ENCODE measurements around the gene TSPO.

DNA sequence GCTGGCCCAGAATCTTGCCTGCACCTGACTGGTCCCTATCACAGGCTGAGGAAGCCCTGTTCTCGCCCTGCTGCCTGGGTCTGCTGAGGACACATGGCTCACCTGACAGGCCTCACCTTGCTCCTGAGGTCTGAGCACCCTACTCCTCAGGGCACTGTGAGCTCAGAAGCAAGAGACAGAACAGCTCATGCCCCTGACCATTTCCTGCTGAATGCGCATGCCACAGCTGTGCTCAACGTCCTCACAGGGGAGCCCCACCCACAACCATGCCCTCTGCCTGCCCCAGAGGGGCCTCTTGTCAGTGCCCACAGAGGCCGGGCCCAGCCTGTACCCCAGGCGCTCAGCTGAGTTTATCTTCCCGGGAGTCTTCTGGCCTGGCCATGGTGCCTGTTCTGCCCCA, 2.8 kb upstream of the TSPO start:
- TF ChIP-seq CTCF (IDR thresholded peaks at IDR 0.05) (no peak), POLR2A (IDR thresholded peaks at IDR 0.05) (no peak), POLR2AphosphoS5 (IDR thresholded peaks at IDR 0.05) (no peak), EP300 (IDR thresholded peaks at IDR 0.05) (no peak)
